HG02852 (cell line): ENCODE data around the gene SPATA3.
"Not testable (repeated sequence)": the region's sequence is repeated elsewhere in the genome, so short reads cannot be mapped to it uniquely, and the experiment has no call there.

Experiments used
- ATAC-seq: cut with Tn5 transposase; IDR thresholded peaks from one replicate; pipeline ENCODE4 v1.9.1; 2021; ENCODE audit warnings: mild to moderate bottlenecking, moderate library complexity; ENCODE audit not compliant: unreplicated experiment

Gene SPATA3

DNA sequence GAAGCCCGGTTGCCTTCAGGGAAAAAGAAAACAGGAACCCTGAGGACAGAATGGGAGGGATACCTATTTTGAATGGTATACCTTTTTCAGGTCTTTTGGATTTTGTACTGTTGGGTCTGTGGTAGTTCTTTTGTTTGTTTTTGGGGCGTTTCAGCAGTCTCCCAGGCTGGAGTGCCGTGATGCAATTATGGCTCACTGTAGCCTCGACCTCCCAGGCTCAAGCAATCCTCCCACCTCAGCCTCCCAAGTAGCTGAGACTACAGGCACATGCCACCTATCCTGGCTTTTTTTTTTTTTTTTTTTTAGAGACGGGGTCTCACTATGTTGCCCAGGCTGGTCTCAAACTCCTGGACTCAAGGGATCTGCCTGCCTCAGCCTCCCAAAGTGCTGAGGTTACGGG is 27.6 kb upstream of the SPATA3 start:
- not testable (repeated sequence) for ATAC-seq

DNA sequence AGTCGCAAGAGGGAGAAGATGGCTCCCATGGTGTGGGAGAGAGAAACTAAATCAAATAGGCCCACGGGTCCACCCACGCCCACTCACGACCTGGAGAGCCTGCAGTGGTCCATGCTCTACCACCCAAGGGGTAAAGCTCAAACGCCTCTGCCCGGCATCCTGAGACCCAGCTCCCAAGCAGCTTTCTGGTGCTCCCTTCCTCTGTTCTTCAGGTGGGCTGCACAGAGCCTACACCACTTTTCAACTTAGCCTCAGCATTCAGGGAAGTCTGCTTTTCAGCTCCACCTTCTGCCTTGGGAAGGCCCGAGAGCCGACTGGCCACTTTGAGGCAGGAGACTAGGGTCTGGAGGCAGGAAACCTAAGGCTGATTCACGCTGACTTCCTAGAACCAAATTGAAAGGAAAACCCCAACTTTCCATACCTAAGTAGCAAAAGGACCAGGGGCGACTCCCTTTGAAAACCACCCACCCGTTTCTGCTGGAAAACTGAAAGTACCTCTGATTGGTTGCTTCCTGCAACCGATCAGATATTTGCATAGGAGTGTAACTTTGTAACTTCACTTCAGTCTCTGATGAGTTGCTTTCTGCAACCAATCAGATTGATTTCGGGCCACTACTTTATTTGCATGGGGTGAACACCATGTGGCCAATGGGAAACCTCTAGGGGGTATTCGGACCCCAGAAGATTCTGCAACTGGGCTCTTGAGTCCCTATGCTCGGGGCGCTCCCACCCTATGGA is 26.8 kb upstream of the SPATA3 start:
- ATAC-seq, result no peak

GRCh38 chr2:230969659-230970015 is 26.3 kb upstream of the SPATA3 start:
- ATAC-seq, result no peak

- no peak for ATAC-seq
These were observed 23.9 kb upstream of the SPATA3 start for GRCh38 chr2:230972046-230972445.

- peak; percentile 74 for ATAC-seq
These were observed 21.6 kb upstream of the SPATA3 start for GRCh38 chr2:230974096-230974913.

- ATAC-seq, result no peak
These were observed 20.0 kb upstream of the SPATA3 start for GRCh38 chr2:230975927-230976326.

DNA sequence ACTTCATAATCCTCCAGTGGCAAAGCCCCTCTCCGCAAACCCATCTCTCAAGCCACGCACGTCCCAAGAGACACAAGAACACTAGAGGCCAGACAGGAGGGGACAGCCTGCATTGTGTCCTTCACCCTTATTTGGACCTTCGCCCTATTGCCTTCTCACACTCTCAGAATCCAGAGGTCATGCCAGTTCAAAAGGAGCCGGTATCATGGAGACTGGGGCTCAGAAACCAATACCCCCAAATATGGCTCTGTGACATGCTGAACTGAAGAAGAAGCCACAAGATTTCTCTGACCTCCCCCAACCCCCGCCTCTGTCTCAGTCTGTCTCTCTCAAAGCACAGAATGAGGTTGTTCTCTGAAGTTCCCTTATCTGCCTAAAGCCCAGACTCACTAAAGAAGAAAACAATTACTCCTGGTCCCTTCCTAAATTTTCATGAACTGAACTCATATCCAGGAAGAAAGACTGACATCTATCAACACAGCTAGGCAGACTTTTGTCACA is 19.2 kb upstream of the SPATA3 start:
- no peak for ATAC-seq

DNA sequence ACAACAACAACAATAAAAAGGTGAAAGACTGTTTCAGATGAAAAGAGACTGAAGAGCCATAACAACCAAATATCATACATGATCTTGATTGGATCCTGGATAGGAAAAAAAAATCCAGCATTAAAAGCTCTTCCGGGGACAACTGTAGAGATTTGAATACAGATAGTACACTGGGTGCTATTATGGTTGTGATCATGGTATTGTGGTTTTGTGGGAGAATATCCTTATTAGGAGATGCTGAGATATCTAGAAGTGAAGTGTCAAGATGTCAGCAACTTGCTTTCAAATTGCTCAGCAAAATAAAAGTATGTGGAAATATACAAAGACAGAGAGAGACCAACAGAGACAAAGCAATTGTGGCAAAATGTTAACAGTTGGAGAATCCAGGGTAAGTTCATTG is 15.5 kb upstream of the SPATA3 start:
- no peak for ATAC-seq

GRCh38 chr2:230981704-230982103 is 14.2 kb upstream of the SPATA3 start:
- ATAC-seq, result no peak

- no peak for ATAC-seq
These were observed 13.8 kb upstream of the SPATA3 start for GRCh38 chr2:230982126-230982525.

DNA sequence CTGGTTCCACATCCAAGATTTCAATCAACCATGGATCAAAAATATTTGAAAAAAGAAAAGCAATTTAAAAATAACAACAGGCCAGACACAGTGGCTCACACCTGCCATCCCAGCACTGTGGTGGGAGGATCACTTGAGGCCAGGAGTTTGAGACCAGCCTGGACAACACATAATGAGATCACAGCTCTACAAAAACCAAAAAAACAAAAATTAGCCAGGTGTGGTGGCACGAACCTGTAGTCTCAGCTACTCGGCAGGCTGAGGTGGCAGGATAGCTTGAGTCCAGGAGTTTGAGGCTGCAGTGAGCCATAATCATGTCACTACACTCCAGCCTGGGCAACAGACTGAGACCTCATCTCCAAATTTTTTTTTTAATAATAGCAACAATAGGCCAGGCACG is 13.4 kb upstream of the SPATA3 start:
- ATAC-seq, result no peak

DNA sequence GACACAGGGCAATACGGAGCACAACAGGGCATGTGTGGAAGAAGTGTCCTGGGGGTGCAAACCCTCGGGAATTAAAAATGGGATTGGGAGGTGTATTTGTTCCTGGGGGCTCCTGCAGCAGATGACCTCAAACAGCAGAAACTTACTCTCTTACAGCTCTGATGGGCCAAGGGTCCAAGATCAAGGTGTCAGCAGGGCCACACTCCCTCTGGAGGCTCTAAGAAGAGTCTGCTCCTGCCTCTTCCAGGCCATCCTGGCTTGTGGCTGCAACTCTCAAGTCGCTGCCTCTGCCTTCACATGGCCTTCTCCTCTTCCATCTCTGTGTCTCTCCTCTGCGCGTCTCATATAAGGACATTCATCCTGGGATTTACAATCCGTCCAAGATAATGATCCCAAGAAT is 12.4 kb upstream of the SPATA3 start:
- no peak for ATAC-seq

DNA sequence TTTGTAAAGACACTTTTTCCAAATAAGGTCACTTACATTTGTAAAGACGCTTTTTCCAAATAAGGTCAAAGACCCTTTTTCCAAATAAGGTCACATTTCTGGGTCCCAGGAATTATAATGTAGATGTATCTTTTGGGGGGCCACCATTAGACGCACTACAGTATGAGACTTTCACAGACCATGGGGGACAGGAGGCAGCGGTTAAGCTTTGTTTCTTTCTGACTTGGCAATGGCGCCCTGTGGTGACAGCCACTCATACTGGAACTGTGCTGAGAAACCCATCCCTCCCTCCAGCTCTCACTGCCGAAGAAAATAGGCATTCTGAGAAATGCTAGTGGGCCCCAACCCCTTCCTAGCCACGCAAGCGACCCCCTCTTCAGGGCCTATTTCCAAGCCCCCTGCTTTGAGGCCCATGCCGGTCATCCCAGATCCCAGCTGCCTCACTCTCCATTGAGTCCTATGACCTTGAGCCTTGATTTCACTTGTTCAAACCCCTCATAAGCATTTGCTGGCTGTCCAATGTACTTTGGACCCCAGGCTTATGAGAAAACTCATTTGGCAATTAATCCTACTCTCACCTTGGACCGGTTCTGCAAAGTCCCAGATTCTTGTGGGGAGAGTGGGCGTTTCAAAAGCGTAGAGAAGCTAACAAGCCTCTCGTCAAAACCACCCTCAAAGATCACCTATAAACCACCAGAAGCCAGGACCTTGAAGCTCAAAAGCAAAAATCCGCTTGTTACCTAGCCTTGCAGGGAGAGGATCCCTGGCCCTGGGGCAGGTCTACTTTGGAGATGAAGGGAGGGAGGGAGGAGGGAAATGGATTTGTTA is 11.3 kb upstream of the SPATA3 start:
- peak; percentile 85 for ATAC-seq

GRCh38 chr2:230985519-230986231 is 10.2 kb upstream of the SPATA3 start:
- no peak for ATAC-seq

GRCh38 chr2:230986520-230987136 is 9.3 kb upstream of the SPATA3 start:
- ATAC-seq, result no peak

DNA sequence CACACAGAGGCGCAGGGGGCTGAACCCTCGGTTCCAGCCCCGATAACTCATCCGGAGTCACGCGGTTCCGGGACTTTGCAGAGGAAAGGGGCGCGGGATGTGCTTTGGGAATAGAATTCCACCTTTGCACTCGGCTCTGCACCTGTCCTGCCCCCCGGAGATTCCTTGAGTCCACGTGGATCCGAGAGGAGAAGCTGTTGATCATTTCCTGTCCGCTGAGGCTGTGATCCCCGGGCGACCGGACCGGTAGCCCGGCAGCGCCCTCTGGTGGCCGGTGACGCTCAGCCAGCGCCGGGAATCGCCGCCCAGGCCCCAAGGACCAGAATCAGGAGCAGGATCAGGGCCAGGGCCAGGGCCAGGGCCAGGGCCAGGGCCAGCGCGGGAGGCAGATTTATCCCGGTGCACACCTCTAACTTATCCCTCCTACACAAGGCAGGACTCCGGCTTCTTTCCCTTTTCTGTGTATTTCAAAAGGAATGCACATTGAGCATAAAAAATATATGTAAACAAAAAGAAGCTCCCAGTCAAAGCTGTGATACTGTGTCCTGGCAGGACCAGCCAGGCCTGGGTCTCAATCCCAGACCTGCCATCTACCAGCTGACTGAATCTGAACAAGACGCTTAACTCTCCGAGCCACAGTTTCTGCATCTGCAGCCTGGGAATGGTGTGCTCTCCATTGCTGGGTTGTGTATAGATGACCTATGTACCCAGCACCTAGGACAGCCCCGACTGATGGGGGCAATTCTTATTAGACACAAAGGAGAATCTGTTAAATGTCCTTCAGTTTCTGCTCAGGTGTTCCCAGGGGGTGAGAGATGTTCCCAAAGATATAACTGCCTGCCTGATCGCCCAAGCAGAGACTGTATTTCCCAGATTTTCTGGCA is 8.5 kb upstream of the SPATA3 start:
- no peak for ATAC-seq

DNA sequence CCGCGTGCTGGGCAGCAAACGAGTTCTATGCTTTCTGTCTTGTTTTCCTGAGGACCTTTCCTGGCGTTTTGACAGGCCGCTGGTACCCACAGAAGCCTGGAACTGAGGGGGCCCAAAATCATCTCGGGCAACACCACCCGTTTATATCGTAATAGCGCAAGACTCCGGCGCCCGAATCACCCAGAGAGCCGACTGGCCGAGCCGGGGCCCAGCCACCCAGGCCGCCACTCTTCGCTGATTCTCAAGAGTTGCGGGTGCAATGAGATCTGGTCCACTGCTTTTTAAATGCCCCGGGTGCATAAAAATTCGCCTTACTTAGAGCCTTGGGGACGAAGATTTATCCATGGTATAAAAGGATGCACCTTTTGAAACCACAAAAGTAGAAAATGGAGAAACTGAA is 6.2 kb upstream of the SPATA3 start:
- no peak for ATAC-seq

GRCh38 chr2:230990131-230990898 is 5.6 kb upstream of the SPATA3 start:
- no peak for ATAC-seq

GRCh38 chr2:230990899-230991150 is 5.1 kb upstream of the SPATA3 start:
- no peak for ATAC-seq
